Gastrocnemius medialis (tissue), 4 donors: Measurements from ENCODE around the gene KATNAL1. TPM values are rescaled to one million over a fixed set of nuclear protein-coding genes. Genes with fewer than 3 reads are reported as not detected.

ENCODE experiments used
- ATAC-seq, 2 donors: fragments of 150-250 bp; one replicate each; pipeline ENCODE4 v1.9.1; 2016
- DNase-seq, 2 donors: peaks; one replicate each; pipeline ENCODE4 v3.0.0-alpha.2; 2019
- H3K27ac ChIP-seq, 4 donors: fragments of 200-600 bp; sonication (generic); 1 replicate in 1 of 4; 2 replicates in 3 of 4; pipeline ENCODE4 v1.5.1; 2016 to 2018; ENCODE audit warnings: mild to moderate bottlenecking in 2 of 4, moderate library complexity in 1 of 4
- H3K27me3 ChIP-seq, 3 donors: fragments of 200-600 bp; sonication (generic) in 2 of 3; 1 replicate in 1 of 3; 2 replicates in 2 of 3; pipeline versions ENCODE4 v1.5.1 to v1.6.0; 2016 to 2019; ENCODE audit warnings: mild to moderate bottlenecking in 1 of 3, moderate library complexity in 1 of 3
- H3K36me3 ChIP-seq, 2 donors: fragments of 200-600 bp; sonication (generic) in 1 of 2; one replicate each; pipeline ENCODE4 v1.5.1; 2017 to 2018
- H3K4me1 ChIP-seq, 2 donors: fragments of 200-600 bp; sonication (generic) in 1 of 2; one replicate each; pipeline ENCODE4 v1.5.1; 2016 to 2017; ENCODE audit warnings: mild to moderate bottlenecking in 2 of 2
- H3K4me3 ChIP-seq, 4 donors: fragments of 200-600 bp; sonication (generic) in 3 of 4; 1 replicate in 1 of 4; 2 replicates in 3 of 4; pipeline ENCODE4 v1.5.1; 2016 to 2019; ENCODE audit warnings: mild to moderate bottlenecking in 2 of 4
- H3K9me3 ChIP-seq, 3 donors: fragments of 200-600 bp; sonication (generic) in 2 of 3; 1 replicate in 1 of 3; 2 replicates in 2 of 3; pipeline ENCODE4 v1.5.1; 2016 to 2019
- CTCF ChIP-seq, 5 experiments: fragments of 450-650 bp in 3 of 5; fragments of 200-600 bp in 2 of 5; sonication (generic) in 2 of 5; IDR thresholded peaks in 4 of 5; conservative IDR thresholded peaks in 1 of 5; 1 replicate in 4 of 5; 2 replicates in 1 of 5; pipeline ENCODE4 v1.5.1; 2016 to 2019; ENCODE audit warnings: antibody characterized with exemption in 5 of 5, mild to moderate bottlenecking in 3 of 5, moderate library complexity in 3 of 5
- POLR2A ChIP-seq, 2 donors: fragments of 450-650 bp; IDR thresholded peaks; one replicate each; pipeline ENCODE4 v1.6.1; 2017; ENCODE audit warnings: antibody characterized with exemption in 2 of 2, mild to moderate bottlenecking in 2 of 2, moderate library complexity in 2 of 2
- in situ Hi-C, 4 donors: fragments of 200-750 bp; cut with MboI; loops; one replicate each; pipeline versions ENCODE4 v1.15.0 to v1.8.0; 2017; ENCODE audit warnings: low sequenced_read_pairs in 4 of 4
- intact Hi-C: fragments of 100-400 bp; cut with DNase I; formaldehyde crosslinking; loops from one replicate; pipeline ENCODE4 v1.15.1; 2023; ENCODE audit warnings: low total_unique reads
- total RNA-seq, 4 donors: library from RNA; depleted of rRNA; stranded (reverse); fragments of >200 nt; gene quantifications; one replicate each; pipeline versions ENCODE4 v1.1.0 to v1.2.3, GENCODE V29; 2016

The KATNAL1 gene
- total RNA-seq, 4 donors from 2014 or later, result 10.2 to 18.9 (median 12.1) TPM

GRCh38 chr13:30257468-30258099 lies 49.8 kb downstream of the KATNAL1 start:
- Histone ChIP-seq H3K27me3 (no peaks in the 10 kb centered on the region), H3K36me3 (no peaks in the 10 kb centered on the region), H3K9me3 (no peaks in the 10 kb centered on the region), H3K27ac (no peak overlapping the region), H3K4me3 (no peak overlapping the region), H3K4me1 (no peaks in the 10 kb centered on the region)
- in situ Hi-C loops, result no loop called here
- intact Hi-C loops, result loop anchor here (10.0 kb wide), 1 partner anchor 547 kb away; no protein-coding TSS in a partner anchor
- no peak for ATAC-seq
- no peak for TF ChIP-seq CTCF (IDR thresholded peaks at IDR 0.05 in 4 of 5, conservative IDR thresholded peaks at IDR 0.05 in 1 of 5)
- no peak for TF ChIP-seq POLR2A (IDR thresholded peaks at IDR 0.05)
- no peak for DNase-seq

GRCh38 chr13:30256713-30257467 lies 50.5 kb downstream of the KATNAL1 start:
- H3K9me3 ChIP-seq, result no peaks in the 10 kb centered on the region
- H3K27me3 ChIP-seq, result no peaks in the 10 kb centered on the region
- in situ Hi-C loops, result no loop called here
- H3K4me3 ChIP-seq, result no peak overlapping the region
- intact Hi-C loops, result loop anchor here (10.0 kb wide), 1 partner anchor 548 kb away; no protein-coding TSS in a partner anchor
- H3K4me1 ChIP-seq, result no peaks in the 10 kb centered on the region
- TF ChIP-seq CTCF (IDR thresholded peaks at IDR 0.05 in 4 of 5, conservative IDR thresholded peaks at IDR 0.05 in 1 of 5) (no peak), POLR2A (IDR thresholded peaks at IDR 0.05) (no peak)
- ATAC-seq (no peak), DNase-seq (no peak)
- no peaks in the 10 kb centered on the region for H3K36me3 ChIP-seq
- H3K27ac ChIP-seq, result no peak overlapping the region

GRCh38 chr13:30255696-30256095 lies 51.7 kb downstream of the KATNAL1 start:
- Histone ChIP-seq H3K27me3 (no peaks in the 10 kb centered on the region), H3K36me3 (no peaks in the 10 kb centered on the region), H3K9me3 (no peaks in the 10 kb centered on the region), H3K27ac (no peak overlapping the region), H3K4me1 (no peaks in the 10 kb centered on the region), H3K4me3 (no peak overlapping the region)
- TF ChIP-seq POLR2A (IDR thresholded peaks at IDR 0.05) (no peak), CTCF (IDR thresholded peaks at IDR 0.05 in 4 of 5, conservative IDR thresholded peaks at IDR 0.05 in 1 of 5) (peak in 1 of 5 experiments; percentile 32)
- intact Hi-C loops (loop anchor here (10.0 kb wide), 1 partner anchor 549 kb away; no protein-coding TSS in a partner anchor), in situ Hi-C loops (no loop called here)
- DNase-seq (no peak), ATAC-seq (no peak)

GRCh38 chr13:30253830-30254229 lies 53.5 kb downstream of the KATNAL1 start:
- in situ Hi-C loops (no loop called here), intact Hi-C loops (loop anchor here (10.0 kb wide), 1 partner anchor 551 kb away; no protein-coding TSS in a partner anchor)

GRCh38 chr13:30247406-30247805 lies 59.9 kb downstream of the KATNAL1 start:
- Histone ChIP-seq H3K4me3 (no peak overlapping the region), H3K9me3 (no peaks in the 10 kb centered on the region), H3K27me3 (no peaks in the 10 kb centered on the region), H3K4me1 (no peaks in the 10 kb centered on the region), H3K36me3 (no peaks in the 10 kb centered on the region), H3K27ac (no peak overlapping the region)
- no peak for DNase-seq
- intact Hi-C loops (no loop called here), in situ Hi-C loops (no loop called here)
- TF ChIP-seq CTCF (IDR thresholded peaks at IDR 0.05 in 4 of 5, conservative IDR thresholded peaks at IDR 0.05 in 1 of 5) (no peak), POLR2A (IDR thresholded peaks at IDR 0.05) (no peak)
- ATAC-seq, result no peak

More at GRCh38 chr13:30253830-30254229, 53.5 kb downstream of the KATNAL1 start:
- DNase-seq (no peak), ATAC-seq (no peak)
- H3K27me3 ChIP-seq, result no peaks in the 10 kb centered on the region
- H3K9me3 ChIP-seq, result no peaks in the 10 kb centered on the region
- no peak overlapping the region for H3K4me3 ChIP-seq
- no peaks in the 10 kb centered on the region for H3K36me3 ChIP-seq
- H3K4me1 ChIP-seq, result no peaks in the 10 kb centered on the region
- no peak overlapping the region for H3K27ac ChIP-seq
- TF ChIP-seq POLR2A (IDR thresholded peaks at IDR 0.05), result no peak
